Measurements from ENCODE around the gene EHD3.

Gene EHD3

DNA sequence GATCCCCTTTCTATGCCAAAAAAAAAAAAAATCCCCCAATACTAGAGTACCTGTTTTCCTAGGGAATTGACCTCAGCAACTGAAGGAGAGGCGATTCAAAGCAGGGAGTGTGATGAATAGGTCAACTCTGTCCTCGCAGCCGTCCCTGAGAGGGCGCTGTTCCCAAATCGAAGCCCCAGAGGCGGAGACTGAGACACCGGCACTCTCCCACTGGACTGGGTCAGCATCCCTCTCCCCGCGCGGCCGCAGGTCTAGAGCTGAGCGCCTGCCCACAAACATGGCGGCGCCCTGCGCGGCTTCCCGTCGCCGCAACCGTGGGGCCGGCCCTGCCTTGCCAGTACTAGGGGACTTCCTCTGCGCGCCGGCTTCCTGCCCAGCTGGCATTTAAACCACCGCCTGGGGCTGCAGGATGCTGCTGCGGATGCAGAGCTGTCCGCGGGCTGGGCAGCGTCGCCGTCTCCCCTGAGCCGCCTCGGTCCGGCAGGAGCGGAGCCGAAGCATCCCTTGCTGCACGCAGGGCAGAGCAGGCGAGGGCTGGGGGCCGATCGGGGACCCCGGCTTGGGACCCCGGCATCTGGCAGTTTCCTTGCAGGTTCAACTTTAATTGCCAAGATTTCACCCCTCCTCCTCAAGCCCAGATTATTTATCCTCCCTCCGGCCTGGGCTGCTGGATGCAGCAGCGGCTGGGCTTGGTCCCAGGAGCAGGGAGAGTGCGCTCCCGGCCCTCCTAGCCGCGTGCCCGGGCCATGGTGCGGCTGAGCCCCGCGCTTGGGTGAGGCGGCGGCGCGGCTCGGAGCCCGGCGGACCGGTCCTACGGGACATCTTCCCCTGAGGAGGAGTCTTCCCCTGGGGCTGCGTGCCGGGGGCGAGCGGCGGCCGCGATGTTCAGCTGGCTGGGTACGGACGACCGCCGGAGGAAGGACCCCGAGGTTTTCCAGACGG is at the start of gene EHD3:
Gene EHD3, plus strand, starts transcription at position 412 of the 942 bp plus-strand sequence. Its CDS starts 470 bp downstream, at position 882.
- peak; percentile 33 to 95 (median 84) for DNase-seq

DNA sequence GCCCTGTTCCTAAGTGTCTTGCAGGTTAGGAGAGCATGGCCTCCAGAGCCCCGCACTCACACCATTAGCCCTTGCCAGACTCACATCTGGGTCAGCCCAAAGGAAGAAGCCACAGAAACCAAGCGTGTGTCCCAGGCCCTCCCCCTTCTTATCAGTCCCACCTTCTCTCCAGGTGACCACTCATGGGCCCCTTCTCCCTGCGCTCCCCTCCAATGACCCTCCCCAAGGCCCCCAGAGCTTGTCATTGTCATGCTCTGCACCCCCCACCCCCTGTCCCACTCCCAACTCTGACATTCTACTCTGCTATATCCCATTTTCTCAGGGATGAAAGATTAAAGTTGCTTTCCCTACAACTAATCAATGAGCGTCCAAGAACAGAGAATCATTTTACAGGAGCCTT is 46.8 kb upstream of the EHD3 start:
- no peak for DNase-seq

DNA sequence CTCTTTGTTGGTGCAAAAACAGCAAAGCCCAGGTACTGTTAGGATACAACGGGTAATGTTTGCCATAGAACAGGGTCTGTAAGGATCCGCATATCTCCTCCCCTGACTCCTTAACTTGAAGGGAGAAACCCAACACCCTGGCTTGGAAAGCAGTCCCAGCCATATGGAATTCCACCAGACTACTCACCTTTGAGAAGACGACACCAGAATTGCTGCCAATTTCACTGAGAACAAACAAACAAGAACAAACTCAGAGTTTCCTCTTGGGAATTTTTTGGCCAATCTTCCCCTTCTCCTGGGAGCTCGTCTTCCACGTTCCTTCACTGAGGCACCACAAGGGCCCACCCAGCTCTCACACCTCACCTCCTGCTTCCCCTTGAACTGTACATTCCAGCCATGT is 45.8 kb upstream of the EHD3 start:
- no peak for DNase-seq

DNA sequence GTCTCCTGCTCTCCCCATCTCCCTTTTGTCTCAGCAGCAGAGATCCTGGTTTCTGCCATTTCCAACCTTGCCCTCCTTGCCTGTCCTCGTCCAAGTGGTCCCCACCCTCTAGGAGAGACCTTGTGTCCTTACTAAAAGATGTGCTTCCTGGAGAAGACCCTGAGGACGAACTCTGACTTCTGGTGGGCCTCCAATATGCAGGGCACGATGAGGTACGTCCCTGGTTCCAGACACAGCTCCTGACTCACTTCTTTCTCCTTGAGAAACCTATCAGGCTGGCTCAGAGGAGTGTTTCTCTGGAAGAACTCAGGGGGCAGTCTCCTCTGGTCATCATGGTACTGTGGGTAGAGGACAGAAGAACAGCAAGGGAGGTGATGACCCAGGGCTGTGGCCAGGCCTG is 44.8 kb upstream of the EHD3 start:
- DNase-seq, result no peak

DNA sequence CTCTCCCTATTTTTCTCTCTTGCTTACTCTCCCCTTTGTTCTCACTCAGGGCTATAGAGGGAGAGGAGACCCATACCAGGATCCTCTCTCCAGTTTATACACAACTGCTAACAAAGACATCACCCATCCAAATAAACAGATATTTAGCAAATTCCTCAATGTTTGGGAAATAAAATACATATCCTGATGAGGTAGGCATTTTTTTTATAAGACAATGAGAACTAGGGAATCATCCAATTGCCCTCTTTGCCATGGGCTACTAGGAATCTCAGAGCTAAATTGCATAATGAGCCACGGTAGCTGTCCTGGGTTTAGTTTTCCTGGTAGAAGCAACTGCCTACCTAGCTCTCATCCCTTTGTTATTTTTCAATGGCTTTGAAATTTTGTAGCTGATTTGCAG is 43.8 kb upstream of the EHD3 start:
- no peak for DNase-seq

DNA sequence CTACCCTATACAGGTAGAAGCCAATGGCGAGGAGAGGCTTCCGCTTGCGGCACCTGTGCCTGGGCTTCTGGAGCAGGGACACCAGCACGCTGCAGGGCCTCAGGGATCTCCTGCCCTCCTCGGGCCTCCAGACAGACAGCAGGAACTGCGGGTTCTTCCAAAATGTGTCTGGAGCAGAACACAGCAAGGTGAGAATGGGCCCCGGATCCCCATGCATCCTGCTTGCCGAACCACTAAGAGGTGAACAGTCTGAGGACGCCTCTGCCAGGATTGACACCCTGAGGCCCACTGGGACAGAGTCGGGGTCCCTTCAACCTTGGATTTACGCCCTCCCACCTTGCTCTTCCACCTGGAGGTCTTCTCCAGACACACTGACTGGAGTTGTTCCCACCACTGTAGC is 42.0 kb upstream of the EHD3 start:
- DNase-seq, result no peak

DNA sequence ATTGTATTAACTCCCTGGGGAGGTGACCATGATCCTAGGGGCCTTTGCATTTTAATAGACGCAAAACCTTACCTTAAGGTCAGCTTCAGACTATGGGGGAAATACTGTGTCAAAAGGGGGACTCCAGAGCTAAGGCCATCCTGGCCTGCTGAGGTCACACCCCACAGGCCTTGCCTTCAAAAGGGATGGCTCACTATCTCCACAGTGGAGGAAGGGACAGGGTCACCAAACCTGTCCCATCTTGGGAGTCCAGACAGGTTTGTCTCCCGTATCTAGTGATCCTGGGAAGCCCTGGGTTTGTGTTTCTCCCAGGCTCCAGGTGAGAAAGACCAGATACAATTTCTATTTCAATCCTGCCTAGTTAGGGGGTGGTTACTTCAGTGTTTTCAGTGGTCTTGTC is 41.6 kb upstream of the EHD3 start:
- no peak for DNase-seq

DNA sequence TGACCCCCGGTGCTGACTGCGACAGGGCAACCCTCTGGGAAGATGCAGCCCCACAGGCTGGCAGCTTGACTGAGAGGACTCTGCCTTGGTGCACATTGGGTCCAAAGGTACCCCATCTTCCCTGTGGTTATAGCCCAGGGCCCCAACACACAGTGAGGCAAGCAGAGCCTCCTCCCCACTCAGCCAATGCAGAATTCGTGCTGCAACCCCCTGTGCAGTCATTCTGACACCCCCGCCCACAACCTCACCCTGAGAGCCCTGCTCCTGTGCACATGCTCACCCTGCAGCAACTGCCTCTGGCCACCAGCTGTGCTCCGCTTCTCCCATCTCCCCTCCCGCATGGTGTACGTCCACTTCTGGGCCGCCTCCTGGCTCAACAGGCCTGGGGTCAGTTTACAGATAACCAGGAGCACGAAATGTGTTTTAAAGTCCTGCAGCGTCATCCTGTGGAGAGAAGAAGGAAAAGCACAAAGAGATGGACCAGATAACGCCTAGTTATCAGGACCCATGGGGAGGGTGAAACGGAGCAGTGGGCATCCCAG is 41.0 kb upstream of the EHD3 start:
- DNase-seq, result no peak

DNA sequence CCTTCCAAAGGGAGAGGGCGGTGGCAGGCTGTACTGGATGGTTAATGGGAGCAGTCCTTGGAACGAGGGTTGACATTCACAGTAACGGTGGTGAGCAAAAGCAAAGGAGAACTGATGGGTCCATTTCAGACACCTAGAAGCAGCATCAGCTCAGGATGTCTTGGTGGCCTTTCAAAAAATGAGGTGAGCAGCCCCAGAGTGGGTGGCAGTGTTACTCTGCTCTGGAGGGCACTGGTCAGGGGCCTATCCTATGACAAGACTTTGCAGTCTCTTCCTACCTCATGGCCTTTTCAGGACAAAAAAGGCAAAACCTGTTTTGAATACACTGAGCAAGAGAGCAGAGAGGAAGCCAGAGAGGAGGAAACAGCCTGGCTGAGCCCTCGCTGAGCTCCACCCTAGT is 40.1 kb upstream of the EHD3 start:
- DNase-seq, result no peak

DNA sequence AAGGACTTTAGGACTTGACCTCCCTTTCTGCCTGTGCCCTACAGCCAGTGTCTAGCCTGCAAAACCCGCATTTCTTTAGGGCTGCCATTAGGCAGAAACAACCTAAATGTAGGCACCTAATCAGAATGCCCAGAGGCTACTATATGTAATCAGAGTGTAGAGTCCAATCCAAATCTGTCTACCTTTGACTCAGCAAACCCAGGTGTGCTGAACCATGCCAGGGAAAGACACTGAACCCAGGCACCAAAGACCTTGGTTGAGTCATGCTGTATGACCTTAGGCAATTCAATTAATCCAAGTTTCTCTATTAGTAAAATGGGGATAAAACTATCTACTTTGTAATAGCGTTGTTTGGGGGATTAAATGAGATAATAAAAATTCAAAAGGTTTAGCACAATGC is 37.3 kb upstream of the EHD3 start:
- no peak for DNase-seq

DNA sequence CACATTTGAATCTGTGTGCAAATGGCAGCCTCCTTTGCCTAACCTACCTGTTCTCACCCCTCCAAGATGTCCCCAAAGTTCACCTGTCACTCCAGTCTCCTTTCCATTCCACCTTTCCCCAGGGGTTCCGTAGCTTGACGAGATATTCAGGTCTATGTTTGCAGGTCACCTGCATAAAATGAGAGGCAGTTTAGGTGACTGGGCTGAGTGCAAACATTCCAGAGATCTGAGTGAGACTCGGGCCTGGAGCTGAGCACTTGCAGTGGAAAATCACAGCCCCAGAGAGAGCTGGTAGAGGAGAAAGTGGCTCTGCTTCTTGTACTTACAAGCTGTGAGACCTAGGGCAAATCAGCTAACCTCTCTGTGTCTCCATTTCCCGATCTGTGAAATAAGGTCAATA is 36.8 kb upstream of the EHD3 start:
- no peak for DNase-seq

DNA sequence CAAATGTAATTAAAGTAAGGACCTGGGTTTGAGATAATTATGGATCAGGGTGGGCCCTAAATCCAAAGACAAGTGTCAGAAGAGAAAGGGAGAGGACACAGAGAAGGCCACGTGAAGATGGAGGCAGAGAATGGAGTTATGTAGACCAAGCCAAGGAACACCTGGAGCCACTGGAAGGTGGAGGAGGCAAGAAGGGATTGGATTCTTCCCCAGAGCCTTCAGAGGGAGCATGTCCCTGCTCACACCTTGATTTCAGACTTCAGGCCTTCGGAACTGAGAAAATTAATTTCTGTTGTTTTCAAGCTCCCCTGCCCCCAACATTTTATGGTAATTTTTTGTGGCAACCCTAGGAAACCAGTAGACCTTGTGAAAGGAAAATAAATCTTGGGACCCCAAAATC is 36.3 kb upstream of the EHD3 start:
- DNase-seq, result no peak

DNA sequence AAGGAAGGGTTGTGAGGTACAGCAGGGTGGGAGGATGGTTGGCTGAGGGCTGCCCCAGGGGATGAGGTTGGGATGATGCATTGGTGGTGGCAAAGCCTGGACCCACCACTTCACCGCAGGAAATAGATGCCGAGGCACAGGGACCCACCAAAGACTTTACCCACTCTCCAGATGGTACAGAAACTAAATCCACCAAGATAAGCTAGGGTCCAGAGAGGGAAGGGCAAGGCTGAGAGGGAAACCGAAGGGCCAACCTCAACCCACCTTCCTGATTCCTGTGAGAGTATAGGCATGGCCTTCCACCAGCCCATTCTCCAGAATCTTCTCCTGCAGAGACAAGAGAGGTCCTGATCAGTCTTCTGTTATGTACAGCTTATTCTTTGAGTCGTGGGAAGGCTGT is 34.7 kb upstream of the EHD3 start:
- DNase-seq, result no peak

DNA sequence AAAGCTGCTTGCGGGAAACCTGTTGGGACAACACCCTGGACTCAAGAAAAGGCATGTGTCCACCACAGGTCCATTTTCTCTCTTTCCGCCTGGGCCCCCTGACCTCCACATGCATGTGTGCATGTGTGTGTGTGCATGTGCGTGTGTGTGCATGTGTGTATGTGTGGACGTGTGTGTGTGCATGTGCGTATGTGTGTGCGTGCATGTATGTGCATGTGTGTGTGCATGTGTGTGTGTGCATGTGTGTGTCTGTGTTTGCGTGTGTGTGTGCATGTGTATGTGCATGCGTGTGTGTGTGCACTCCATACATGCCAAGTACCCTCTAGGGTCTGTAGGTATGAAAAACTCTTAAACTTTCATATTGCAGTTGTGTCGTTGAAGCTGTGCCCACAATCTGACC is 33.0 kb upstream of the EHD3 start:
- no peak for DNase-seq

DNA sequence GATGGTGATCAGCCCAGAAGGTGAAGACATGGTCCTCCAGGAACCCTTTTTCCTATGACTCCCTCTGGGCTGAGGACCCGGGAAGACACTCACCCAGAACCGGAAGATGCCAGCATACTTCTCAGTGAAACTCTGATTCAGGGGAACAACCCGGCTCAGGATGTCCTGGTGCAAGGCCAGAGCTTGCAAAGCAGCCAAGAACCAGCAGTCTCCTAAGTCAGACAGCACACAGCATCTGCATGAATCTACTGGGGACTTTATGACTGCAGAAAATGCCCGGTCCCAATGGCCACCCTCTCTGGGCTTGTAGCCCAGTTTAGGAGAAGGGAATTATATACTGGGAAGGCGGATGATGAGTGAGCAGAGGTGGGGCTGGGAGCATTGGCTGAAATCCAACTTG is 31.9 kb upstream of the EHD3 start:
- peak in 1 of 14 donors; percentile 34 for DNase-seq

DNA sequence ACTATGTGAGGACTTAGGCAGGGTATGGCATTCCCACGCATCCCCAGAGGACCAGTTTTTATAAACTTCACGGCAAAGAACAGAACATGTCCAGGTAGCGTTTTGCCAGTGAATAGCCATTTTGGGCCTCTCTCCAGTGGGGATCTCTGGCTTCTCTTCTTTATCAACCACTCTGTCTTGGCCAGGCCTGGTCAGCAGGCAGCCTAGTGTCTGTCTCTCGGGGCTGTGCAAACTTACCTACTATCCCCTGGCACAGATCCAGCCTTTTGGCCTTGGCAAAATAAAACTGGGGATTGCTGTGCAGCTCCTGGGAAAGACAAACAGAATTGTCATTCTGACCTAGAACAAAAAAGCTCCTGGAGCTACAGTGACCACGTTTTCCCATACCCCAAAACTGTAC is 31.1 kb upstream of the EHD3 start:
- peak in 1 of 14 donors; percentile 41 for DNase-seq

DNA sequence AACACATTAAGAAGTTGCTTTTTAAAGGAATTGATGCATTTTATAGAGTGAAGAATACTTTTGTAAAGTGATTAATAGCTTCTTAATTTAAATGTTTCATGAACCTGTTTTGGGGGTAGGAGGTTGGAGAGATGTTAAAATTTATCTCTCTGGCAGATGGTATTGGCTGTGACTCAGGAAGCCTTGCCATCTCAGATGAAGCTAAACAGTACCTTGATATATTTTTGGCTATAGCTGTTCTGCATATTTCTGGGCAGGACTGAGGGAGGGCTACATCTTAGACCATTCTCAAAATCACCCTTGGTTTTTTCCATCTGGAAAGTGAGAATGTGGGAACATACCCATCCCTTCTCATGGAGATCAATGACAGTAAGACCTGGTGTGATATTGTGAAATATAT is 30.0 kb upstream of the EHD3 start:
- peak in 1 of 14 donors; percentile 86 for DNase-seq

DNA sequence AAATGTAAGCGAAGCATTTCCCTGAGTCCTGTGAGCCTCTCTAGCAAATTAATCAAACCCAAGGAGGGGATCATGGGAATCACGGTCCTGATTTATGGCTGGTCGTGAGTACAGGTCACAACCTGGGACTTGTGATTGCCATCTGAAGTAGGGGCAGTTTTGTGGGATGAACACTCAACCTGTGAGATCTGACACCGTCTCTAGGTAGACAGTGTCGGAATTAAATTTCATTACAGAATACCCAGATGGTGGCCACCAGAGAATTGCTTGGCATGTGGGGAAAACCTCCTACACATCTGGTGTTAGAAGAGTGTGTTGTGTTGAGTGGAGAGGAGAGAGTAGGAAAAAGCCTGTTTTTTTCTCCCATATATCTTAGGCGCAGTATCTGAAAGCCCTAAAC is 29.2 kb upstream of the EHD3 start:
- no peak for DNase-seq

DNA sequence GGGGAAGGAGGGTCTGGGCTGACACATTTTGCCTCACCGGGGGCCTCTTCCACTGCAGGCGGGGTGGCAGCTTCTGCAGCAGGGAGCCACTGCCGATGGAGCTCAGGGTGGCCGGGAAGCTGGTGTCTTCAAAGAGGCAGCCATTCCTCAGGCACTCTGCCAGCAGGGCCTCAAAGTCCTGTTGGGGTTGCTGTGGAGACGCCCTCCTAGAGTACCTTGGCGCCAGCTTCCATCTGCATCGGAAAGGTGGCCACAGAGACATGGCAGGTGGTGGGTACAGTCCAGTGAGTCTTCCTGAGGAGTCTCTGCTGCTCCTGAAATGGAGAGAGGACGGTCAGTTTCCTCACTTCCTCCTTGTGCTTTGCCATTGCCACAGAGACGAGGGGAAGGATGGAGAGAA is 28.8 kb upstream of the EHD3 start:
- peak in 1 of 14 donors; percentile 60 for DNase-seq

DNA sequence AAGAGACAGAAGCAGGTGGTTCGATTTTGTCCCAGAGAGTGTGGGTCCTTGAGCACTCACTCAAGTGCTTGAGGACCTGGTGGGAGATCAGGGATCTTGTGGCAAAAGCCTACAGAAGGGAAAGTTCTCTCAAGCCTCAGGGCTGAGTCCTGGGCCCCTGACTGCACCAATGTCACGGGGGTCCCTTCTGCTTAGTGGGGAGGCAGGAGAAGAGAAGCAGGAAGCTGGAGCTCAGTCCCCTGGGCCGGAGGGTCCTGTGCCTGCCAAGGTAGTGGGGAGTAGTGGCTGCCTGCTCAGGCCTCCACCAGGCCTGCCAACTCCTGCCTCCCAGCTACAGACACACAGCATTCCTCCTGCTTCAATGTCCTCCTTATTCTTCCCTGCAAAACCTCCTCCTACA is 28.3 kb upstream of the EHD3 start:
- no peak for DNase-seq

DNA sequence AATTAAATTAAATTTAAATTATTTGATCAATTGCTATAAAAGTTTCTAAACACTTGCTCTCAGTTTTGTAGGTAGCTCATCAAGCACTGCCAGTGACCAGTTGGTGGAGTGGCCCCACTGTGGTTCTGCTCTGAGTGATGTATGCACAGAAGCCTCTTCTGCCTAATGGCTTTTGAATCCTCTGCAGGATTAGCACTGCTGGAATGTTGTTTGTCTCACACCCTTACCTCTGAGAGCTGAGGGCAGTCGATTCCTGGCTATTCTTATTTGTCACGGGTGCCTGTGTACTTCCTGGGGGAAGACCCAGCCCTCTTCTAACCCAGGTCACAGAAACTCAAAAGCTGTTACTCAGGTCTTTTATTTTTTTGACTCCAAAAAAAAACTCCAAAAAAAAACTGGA is 26.2 kb upstream of the EHD3 start:
- no peak for DNase-seq

DNA sequence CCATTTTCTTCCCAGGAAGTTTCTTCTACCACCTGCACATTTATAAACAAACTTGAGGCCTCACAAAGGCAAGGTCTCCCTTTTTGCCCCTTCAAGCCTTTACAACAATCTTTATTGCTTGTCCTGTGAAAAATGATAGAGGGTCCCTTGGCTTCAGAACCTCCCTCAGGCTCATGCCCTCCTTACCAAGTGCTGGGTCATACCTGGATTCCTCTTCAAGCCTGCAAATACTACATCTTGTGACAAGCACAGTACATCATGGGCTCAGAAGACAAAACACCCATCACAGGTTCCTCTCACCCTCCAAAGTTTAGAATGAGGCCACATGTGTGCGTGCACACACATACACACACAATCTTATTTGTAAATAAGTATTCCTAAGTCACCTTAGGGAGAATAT is 25.7 kb upstream of the EHD3 start:
- no peak for DNase-seq

DNA sequence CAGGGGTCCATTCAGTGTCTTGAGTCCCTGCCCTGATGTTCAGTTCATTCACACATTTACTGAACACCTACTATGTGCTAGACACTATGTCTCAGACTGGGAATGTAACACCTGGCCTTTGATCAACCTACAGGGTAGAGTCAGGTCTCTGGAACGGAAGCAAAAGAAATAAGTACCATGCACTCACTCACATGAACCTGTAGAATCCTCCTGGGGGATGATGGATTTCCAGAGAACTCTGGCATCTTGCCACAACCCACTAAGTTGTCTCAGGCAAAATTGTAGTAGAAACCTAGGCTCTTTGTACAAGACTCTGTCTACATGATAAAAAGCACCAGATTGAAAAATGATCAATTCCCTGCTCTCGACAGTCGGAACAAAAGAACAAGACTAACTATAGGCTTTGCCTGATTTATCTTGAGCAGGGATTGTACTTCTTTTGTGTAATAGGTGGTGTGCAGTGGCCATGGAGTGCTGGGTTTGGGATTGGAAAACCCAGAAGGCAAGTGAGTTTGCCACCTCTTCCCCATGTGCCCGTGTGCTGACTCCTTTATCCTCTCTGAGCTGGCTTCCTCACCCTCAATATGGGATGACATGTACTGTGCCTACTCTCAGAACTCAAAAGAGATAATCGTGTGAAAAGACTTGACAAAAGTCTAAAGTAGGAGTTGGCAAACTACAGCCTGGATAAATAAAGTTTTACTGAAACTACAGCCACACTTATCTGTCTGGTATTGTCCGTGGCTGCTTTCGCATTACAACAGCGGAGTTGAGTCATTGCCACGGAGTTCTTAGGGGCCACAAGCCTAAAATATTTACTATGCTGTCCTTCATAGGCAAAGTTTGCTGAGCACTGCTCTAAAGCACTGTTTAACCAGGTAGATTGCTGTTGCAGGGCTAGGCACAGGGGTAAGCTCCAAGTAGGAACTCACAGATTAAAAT is 21.0 kb upstream of the EHD3 start:
- no peak for DNase-seq

Measured in C1 segment of cervical spinal cord (tissue), 14 donors.